WTC11 (cell line): ENCODE measurements around the gene FSTL3.
"Not testable (repeated sequence)": the region's sequence is repeated elsewhere in the genome, so short reads cannot be mapped to it uniquely, and the experiment has no call there.

Source experiments
- OVOL2 ChIP-seq: fragments of 250-450 bp; sonication (Bioruptor Pico); IDR thresholded peaks from 2 replicates; pipeline ENCODE4 v1.9.0; 2021; ENCODE audit warnings: mild to moderate bottlenecking, borderline replicate concordance
- SP1 ChIP-seq: sonication (generic); formaldehyde crosslinking; conservative IDR thresholded peaks from 2 replicates; pipeline ENCODE4 v1.8.1; 2022; ENCODE audit warnings: missing genetic modification reagents
- ZNF232 ChIP-seq: sonication (generic); formaldehyde crosslinking; IDR thresholded peaks from 2 replicates; pipeline ENCODE4 v1.8.0; 2022; ENCODE audit warnings: mild to moderate bottlenecking, missing genetic modification reagents
- ZNF423 ChIP-seq: fragments of 250-450 bp; sonication (Bioruptor Pico); IDR thresholded peaks from 2 replicates; pipeline ENCODE4 v2.1.2; 2022; ENCODE audit warnings: mild to moderate bottlenecking, moderate library complexity
- TF ChIP-seq, protein P1 (sequence below): fragments of 200-600 bp; IDR thresholded peaks from 2 replicates; pipeline ENCODE4 v1.8.0; 2022; ENCODE audit warnings: antibody characterized with exemption

DNA sequence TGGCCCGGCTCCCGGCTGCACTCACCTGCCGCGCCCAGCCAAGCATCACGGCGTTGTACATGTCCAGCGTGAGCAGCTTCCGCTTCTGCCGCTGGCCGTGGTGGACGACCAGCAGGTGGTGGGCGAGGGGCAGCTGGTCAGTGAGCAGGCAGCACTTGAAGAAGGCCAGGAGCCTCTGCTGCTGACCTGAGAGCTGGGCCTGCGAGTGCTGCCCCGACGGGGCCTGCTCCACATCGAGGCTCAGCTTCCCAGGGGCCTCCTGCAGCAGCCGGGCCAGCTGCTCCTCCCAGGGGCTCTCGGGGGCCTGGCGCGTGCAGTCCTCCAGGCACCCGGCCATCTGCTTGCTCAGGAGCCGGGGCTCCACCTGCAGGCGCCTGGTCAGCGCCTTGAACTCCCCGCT lies 46.7 kb upstream of the FSTL3 start:
- not testable (repeated sequence) for TF ChIP-seq SP1; ZNF423 (CRISPR knock-in tag); ZNF232 (CRISPR knock-in tag); OVOL2 (CRISPR knock-in tag)
- TF ChIP-seq, protein P1, sequence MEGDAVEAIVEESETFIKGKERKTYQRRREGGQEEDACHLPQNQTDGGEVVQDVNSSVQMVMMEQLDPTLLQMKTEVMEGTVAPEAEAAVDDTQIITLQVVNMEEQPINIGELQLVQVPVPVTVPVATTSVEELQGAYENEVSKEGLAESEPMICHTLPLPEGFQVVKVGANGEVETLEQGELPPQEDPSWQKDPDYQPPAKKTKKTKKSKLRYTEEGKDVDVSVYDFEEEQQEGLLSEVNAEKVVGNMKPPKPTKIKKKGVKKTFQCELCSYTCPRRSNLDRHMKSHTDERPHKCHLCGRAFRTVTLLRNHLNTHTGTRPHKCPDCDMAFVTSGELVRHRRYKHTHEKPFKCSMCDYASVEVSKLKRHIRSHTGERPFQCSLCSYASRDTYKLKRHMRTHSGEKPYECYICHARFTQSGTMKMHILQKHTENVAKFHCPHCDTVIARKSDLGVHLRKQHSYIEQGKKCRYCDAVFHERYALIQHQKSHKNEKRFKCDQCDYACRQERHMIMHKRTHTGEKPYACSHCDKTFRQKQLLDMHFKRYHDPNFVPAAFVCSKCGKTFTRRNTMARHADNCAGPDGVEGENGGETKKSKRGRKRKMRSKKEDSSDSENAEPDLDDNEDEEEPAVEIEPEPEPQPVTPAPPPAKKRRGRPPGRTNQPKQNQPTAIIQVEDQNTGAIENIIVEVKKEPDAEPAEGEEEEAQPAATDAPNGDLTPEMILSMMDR: not testable (repeated sequence)
